OCI-LY7 (cell line): Measurements from ENCODE around the gene ALDH1B1.

Experiments
- CTCF ChIP-seq: fragments of 200-600 bp; sonication (generic); conservative IDR thresholded peaks from 2 replicates; pipeline ENCODE4 v1.5.1; 2014; ENCODE audit warnings: mild to moderate bottlenecking, antibody characterized with exemption, low read length, moderate library complexity, mixed read lengths
- EZH2phosphoT487 ChIP-seq: fragments of 200-600 bp; sonication (generic); IDR thresholded peaks from 2 replicates; pipeline ENCODE4 v1.6.1; 2018; ENCODE audit warnings: low read depth, borderline replicate concordance, mild to moderate bottlenecking, mixed run types, antibody characterized with exemption, low read length, moderate library complexity, mixed read lengths

- TF ChIP-seq CTCF (no peak), EZH2phosphoT487 (no peak)
Measured at GRCh38 chr9:38443181-38443580, 50.7 kb downstream of the ALDH1B1 start.
